ENCODE results near the gene MEF2A. TPM values are rescaled to one million over a fixed set of nuclear protein-coding genes. Genes with fewer than 3 reads are reported as not detected.

The MEF2A gene
- total and polyA plus RNA-seq, 9 donors: 36.0 to 58.1 (median 45.4) TPM

DNA sequence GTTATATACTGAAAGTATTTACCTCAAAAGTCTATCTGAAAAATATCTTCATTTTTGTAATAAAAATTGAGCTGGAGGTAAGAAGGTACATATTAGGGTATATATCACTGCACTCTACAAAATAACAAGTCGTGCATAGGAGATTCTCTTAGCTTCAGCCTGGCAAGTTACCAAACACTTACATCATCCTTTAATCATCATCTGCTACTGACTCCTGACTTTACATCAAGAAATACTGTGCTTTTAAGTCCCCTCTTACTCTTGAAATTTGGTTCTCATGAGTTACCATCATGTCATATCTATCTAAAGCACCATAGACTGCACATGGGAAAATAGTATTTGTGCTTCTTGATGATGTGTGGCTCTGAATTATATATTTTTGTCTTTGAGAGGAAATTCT is 116.7 kb downstream of the MEF2A start:
- peak; percentile 74 for DNase-seq
- no peaks in the 10 kb centered on the region for H3K27me3 ChIP-seq (ENCODE audit: control insufficient read depth, insufficient read depth, low read length)
- H3K4me3 ChIP-seq (ENCODE audit: low read length): no peak overlapping the region
- H3K9me3 ChIP-seq (replicated peaks; ENCODE audit: control insufficient read depth, low read depth, low read length): peaks cover 9% of the 10 kb centered on the region
- WGBS (ENCODE audit: insufficient coverage): no CpG with 5 or more reads among the region's 1 CpG
- peak overlapping the region; percentile 60 for H3K27ac ChIP-seq (ENCODE audit: low read length)
- H3K36me3 ChIP-seq (ENCODE audit: control insufficient read depth, insufficient read depth, low read length): peaks cover 9% of the 10 kb centered on the region
- H3K4me1 ChIP-seq (ENCODE audit: control insufficient read depth, insufficient read depth, low read length): no peaks in the 10 kb centered on the region

DNA sequence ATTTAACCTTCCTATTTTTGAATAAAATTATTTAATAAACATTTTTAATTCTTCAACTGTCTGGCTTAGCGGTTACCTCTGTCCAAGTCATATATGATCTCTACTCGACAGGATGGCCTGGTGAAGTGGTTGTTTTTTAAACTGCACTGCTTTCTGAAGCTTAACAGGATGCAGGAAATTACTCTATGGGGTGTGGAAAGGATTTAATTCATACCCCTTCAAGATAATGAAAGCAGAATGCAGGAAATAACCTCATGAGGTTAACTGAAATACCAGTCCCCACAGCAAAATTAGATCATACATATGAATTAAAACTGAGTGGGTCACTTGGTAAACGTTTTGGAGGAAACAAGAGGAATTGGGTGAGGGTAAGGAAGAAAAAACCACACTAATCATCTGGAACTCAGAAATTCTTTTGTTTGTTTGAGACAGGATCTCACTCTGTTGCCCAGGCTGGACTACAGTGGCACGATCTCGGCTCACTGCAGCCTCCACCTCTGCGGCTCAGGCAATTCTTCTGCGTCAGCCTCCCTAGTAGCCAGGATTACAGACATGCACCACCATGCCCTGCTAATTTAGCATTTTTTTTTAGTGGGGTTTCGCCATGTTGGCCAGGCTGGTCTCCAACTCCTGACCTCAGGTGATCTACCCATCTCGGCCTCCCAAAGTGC is 117.4 kb downstream of the MEF2A start:
- no peaks in the 10 kb centered on the region for H3K27me3 ChIP-seq (ENCODE audit: control insufficient read depth, insufficient read depth, low read length)
- no peaks in the 10 kb centered on the region for H3K4me1 ChIP-seq (ENCODE audit: control insufficient read depth, insufficient read depth, low read length)
- WGBS (ENCODE audit: insufficient coverage): 92% methylated on average over 4 of the region's 9 CpGs
- peak overlapping the region; percentile 60 for H3K27ac ChIP-seq (ENCODE audit: low read length)
- peaks cover 9% of the 10 kb centered on the region for H3K9me3 ChIP-seq (replicated peaks; ENCODE audit: control insufficient read depth, low read depth, low read length)
- H3K4me3 ChIP-seq (ENCODE audit: low read length): no peak overlapping the region
- peaks cover 9% of the 10 kb centered on the region for H3K36me3 ChIP-seq (ENCODE audit: control insufficient read depth, insufficient read depth, low read length)
- DNase-seq: peak; percentile 37

DNA sequence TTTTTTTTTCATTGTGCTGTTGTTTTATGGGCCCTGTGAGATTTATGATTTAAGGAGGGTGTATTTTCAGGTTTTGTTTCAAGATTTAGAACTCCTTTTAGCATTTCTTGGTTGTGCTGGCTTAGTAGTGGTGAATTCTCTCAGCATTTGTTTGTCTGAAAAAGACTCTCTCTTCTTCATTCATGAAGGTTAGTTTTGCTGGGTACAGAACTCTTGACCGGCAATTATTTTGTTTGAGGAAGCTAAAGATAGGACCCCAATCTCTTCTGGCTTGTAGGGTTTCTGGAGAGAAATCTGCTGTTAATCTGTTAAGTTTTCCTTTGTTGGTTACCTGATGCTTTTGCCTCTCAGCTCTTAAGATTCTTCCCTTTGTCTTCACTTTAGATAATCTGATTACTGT is 120.5 kb downstream of the MEF2A start:
- no peaks in the 10 kb centered on the region for H3K27me3 ChIP-seq (ENCODE audit: control insufficient read depth, insufficient read depth, low read length)
- H3K36me3 ChIP-seq (ENCODE audit: control insufficient read depth, insufficient read depth, low read length): peaks cover 19% of the 10 kb centered on the region
- H3K4me1 ChIP-seq (ENCODE audit: control insufficient read depth, insufficient read depth, low read length): no peaks in the 10 kb centered on the region
- no peak overlapping the region for H3K27ac ChIP-seq (ENCODE audit: low read length)
- WGBS (ENCODE audit: insufficient coverage): no CpG with 5 or more reads among the region's 1 CpG
- no peak overlapping the region for H3K4me3 ChIP-seq (ENCODE audit: low read length)
- H3K9me3 ChIP-seq (replicated peaks; ENCODE audit: control insufficient read depth, low read depth, low read length): peaks cover 9% of the 10 kb centered on the region
- DNase-seq: no peak

DNA sequence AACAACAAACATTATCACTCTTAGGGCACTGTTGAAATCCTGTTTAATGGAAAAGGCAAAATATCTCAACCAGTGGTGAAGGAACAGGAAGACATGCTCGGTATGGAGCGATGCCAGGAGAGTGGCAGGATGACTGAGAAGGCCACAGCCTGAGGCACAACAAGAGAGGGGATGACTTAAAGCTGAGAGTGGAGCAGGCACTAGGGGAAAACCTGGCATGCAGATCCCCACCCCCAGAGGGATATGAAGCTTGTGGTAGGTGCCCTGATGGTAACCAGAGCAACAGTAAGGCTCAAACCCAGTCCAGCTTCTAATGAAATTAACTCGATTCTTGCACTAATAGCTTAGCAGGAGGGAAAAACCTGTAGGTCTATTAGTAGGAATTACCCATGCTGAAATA is 127.0 kb downstream of the MEF2A start:
- H3K4me1 ChIP-seq (ENCODE audit: control insufficient read depth, insufficient read depth, low read length): no peaks in the 10 kb centered on the region
- H3K36me3 ChIP-seq (ENCODE audit: control insufficient read depth, insufficient read depth, low read length): peaks cover 29% of the 10 kb centered on the region
- DNase-seq: no peak
- 89% methylated on average over 2 of the region's 3 CpGs for WGBS (ENCODE audit: insufficient coverage)
- no peaks in the 10 kb centered on the region for H3K27me3 ChIP-seq (ENCODE audit: control insufficient read depth, insufficient read depth, low read length)
- no peaks in the 10 kb centered on the region for H3K9me3 ChIP-seq (replicated peaks; ENCODE audit: control insufficient read depth, low read depth, low read length)
- no peak overlapping the region for H3K27ac ChIP-seq (ENCODE audit: low read length)
- no peak overlapping the region for H3K4me3 ChIP-seq (ENCODE audit: low read length)

DNA sequence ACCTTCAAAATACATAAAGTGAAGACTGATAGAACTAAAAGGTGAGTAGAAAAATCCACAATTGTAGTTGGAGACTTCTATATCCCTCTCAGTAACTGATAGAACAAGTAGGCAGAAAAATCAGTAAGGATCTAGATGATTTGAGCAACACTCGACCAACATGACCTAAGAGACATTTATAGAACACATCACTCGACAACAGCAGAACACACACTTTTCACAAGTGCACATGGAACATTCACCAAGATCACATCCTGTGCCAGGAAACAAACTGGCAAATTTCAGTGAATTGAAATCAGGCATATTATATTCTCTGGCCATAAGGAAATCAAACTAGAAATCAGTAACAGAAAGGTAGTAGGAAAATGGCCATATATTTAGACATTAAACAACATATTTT is 130.3 kb downstream of the MEF2A start:
- Histone ChIP-seq H3K36me3 (ENCODE audit: control insufficient read depth, insufficient read depth, low read length) (peaks cover 20% of the 10 kb centered on the region), H3K9me3 (replicated peaks; ENCODE audit: control insufficient read depth, low read depth, low read length) (no peaks in the 10 kb centered on the region)
- WGBS (ENCODE audit: insufficient coverage): no CpG with 5 or more reads among the region's 2 CpGs

DNA sequence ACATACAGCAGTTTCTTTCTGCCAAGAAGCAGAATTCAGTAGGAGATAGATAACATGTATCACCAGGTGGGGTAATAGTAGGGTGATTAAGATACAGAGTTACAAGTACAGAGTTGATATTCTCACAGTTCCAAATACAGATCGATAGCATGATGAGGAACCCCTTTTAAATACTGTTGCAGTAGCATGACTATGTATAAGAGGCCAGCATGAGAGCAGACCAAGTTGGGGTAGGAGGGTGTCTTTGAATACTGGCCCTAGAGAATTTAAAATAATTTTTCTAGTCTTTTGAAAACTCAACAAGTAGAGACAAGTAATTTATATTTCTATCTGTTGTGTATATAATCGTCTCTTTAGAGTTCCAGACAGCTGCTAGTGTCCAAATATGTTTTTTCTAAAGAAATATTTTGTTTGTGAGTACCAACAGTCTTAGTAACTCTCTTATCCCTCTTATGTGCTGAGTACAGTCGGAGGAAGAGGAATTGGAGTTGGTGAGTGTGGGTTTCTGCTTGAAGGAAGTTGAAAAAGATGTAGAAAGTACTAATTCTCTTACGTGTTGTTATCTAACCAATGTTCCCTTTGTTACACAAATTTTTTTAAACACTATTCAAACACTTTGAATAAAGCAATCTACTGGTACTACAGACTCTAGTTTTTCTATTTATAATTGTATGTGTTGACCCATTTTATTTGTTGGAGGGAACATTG is 137.3 kb downstream of the MEF2A start:
- no CpG with 5 or more reads among the region's 4 CpGs for WGBS (ENCODE audit: insufficient coverage)
- Histone ChIP-seq H3K27ac (ENCODE audit: low read length) (peak overlapping the region; percentile 72), H3K36me3 (ENCODE audit: control insufficient read depth, insufficient read depth, low read length) (peaks cover 10% of the 10 kb centered on the region), H3K9me3 (replicated peaks; ENCODE audit: control insufficient read depth, low read depth, low read length) (no peaks in the 10 kb centered on the region), H3K4me3 (ENCODE audit: low read length) (no peak overlapping the region), H3K4me1 (ENCODE audit: control insufficient read depth, insufficient read depth, low read length) (peaks cover 7% of the 10 kb centered on the region), H3K27me3 (ENCODE audit: control insufficient read depth, insufficient read depth, low read length) (no peaks in the 10 kb centered on the region)
- peak; percentile 48 for DNase-seq

More for the DNA sequence above, 130.3 kb downstream of the MEF2A start:
- H3K4me1 ChIP-seq (ENCODE audit: control insufficient read depth, insufficient read depth, low read length): no peaks in the 10 kb centered on the region
- H3K27me3 ChIP-seq (ENCODE audit: control insufficient read depth, insufficient read depth, low read length): no peaks in the 10 kb centered on the region
- DNase-seq: no peak
- H3K4me3 ChIP-seq (ENCODE audit: low read length): no peak overlapping the region
- no peak overlapping the region for H3K27ac ChIP-seq (ENCODE audit: low read length)

DNA sequence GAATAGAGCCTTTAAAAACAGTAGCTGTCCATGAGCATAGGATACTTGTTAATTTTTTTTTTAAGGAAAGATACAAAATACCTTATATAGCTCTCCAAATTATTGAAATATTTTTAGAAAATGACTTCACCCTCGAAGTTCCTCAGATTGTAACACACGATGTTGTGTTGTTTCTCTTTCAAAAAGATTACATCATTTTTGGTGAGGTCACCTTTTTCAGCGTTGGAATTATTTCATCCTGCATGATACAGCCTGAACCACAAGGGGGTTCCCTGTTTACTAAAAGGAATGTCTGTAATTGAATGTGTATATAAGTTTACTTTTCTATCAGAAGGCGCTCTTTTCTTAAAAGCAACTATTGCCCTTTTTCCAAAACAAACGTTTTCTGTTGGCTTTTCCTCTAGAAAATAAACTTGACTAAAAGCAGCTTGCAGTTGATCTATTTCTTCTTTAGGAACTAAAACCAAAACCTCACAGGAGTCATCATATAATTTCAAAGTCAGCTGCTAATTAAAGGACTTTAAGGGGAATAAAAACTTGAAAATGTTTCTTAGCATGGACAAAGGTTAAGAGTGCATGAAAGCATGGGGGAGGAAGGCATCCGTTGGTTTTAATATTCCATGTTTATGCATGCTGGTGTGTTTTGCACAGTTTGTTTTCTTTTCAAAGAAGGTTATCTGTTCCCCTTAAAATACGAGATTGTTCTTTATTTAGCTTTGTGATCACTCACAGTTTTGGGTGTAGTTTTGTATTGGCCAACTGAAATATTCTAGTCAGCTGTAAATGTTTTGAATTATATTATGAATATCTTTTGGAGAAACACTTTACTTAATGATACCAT is 138.0 kb downstream of the MEF2A start:
- Histone ChIP-seq H3K4me3 (ENCODE audit: low read length) (no peak overlapping the region), H3K27me3 (ENCODE audit: control insufficient read depth, insufficient read depth, low read length) (no peaks in the 10 kb centered on the region), H3K27ac (ENCODE audit: low read length) (peak overlapping the region; percentile 72), H3K9me3 (replicated peaks; ENCODE audit: control insufficient read depth, low read depth, low read length) (no peaks in the 10 kb centered on the region), H3K36me3 (ENCODE audit: control insufficient read depth, insufficient read depth, low read length) (peaks cover 10% of the 10 kb centered on the region), H3K4me1 (ENCODE audit: control insufficient read depth, insufficient read depth, low read length) (peaks cover 15% of the 10 kb centered on the region)
- DNase-seq: peak; percentile 94
- no CpG with 5 or more reads among the region's 7 CpGs for WGBS (ENCODE audit: insufficient coverage)

DNA sequence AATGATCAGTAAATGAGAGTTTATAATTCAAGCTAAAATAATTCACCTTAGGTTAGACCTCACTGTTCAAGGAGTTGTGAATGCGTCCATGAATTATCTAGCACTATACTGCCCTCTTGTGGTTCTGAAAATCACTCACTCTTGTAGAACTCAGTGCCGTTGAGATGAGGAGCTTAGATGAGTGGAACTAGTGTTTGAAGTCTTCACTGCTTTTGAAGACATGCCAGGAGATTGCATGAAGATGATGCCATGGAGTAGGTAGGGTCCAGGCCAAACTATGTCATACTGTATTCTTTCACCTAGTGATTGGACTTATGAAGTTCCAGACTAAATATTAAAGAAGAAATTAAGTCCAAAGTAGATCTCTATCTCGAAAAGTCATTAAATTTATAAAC is 138.7 kb downstream of the MEF2A start:
- no CpG with 5 or more reads among the region's 3 CpGs for WGBS (ENCODE audit: insufficient coverage)
- Histone ChIP-seq H3K4me1 (ENCODE audit: control insufficient read depth, insufficient read depth, low read length) (peaks cover 19% of the 10 kb centered on the region), H3K27me3 (ENCODE audit: control insufficient read depth, insufficient read depth, low read length) (no peaks in the 10 kb centered on the region), H3K4me3 (ENCODE audit: low read length) (no peak overlapping the region), H3K9me3 (replicated peaks; ENCODE audit: control insufficient read depth, low read depth, low read length) (no peaks in the 10 kb centered on the region), H3K27ac (ENCODE audit: low read length) (peak overlapping the region; percentile 72), H3K36me3 (ENCODE audit: control insufficient read depth, insufficient read depth, low read length) (peaks cover 12% of the 10 kb centered on the region)
- peak; percentile 92 for DNase-seq

DNA sequence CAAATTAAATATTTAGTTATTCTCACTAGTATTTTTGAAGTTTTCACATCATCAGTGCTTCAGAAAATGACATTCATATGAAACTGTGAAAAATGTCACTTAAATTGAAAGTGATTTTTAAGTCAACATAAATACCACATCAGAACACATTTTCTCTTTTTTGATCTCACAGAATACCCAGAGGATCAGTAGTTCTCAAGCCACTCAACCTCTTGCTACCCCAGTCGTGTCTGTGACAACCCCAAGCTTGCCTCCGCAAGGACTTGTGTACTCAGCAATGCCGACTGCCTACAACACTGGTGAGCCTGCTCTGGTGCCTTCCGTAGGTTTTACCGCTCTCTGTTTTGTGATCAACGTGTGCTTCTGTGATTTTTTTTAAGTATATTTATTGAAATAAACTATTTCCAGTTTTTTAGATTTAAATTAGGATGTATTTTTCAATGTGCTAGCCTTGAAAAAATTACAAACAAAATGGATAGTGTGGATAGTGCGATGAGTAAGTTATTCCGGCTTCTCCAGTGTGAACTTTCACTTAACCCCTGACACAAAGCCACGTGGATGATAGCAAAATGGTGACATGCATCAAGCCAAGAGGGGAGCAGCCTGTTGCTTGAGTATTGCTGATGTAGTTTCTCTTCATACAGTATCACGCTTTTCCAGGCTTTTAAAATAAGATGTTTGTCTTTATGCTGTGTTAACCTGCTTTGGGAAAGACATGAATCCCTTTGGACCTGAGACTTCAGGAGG is 140.9 kb downstream of the MEF2A start:
- DNase-seq: no peak
- WGBS (ENCODE audit: insufficient coverage): 78% methylated on average over 5 of the region's 10 CpGs
- Histone ChIP-seq H3K27ac (ENCODE audit: low read length) (peak overlapping the region; percentile 68), H3K36me3 (ENCODE audit: control insufficient read depth, insufficient read depth, low read length) (peaks cover 32% of the 10 kb centered on the region), H3K27me3 (ENCODE audit: control insufficient read depth, insufficient read depth, low read length) (no peaks in the 10 kb centered on the region), H3K9me3 (replicated peaks; ENCODE audit: control insufficient read depth, low read depth, low read length) (no peaks in the 10 kb centered on the region), H3K4me3 (ENCODE audit: low read length) (no peak overlapping the region), H3K4me1 (ENCODE audit: control insufficient read depth, insufficient read depth, low read length) (peaks cover 32% of the 10 kb centered on the region)

Measured in muscle of leg (tissue), 11 donors.